ENCODE measurements around the gene ROPN1L.

DNA sequence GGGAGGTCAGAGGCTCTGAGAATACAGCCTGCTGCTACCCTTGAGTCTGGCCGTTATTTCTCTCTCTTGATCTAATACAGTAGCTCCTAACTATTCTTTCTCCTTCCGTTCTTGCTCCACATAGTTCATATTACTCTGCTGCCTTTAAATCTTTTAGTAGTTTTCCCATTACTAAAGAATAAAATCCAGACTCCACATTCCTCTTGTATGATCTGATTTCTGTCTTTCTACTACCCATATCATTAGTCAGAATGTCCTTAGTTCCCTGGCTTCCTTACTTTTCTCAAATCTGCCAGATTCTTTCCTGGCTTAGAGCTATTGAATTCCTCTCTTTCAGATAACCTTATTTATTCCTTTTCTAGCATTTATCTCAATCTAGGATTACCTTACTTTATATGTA lies 48.2 kb upstream of the ROPN1L start:
- TF ChIP-seq, protein P1, sequence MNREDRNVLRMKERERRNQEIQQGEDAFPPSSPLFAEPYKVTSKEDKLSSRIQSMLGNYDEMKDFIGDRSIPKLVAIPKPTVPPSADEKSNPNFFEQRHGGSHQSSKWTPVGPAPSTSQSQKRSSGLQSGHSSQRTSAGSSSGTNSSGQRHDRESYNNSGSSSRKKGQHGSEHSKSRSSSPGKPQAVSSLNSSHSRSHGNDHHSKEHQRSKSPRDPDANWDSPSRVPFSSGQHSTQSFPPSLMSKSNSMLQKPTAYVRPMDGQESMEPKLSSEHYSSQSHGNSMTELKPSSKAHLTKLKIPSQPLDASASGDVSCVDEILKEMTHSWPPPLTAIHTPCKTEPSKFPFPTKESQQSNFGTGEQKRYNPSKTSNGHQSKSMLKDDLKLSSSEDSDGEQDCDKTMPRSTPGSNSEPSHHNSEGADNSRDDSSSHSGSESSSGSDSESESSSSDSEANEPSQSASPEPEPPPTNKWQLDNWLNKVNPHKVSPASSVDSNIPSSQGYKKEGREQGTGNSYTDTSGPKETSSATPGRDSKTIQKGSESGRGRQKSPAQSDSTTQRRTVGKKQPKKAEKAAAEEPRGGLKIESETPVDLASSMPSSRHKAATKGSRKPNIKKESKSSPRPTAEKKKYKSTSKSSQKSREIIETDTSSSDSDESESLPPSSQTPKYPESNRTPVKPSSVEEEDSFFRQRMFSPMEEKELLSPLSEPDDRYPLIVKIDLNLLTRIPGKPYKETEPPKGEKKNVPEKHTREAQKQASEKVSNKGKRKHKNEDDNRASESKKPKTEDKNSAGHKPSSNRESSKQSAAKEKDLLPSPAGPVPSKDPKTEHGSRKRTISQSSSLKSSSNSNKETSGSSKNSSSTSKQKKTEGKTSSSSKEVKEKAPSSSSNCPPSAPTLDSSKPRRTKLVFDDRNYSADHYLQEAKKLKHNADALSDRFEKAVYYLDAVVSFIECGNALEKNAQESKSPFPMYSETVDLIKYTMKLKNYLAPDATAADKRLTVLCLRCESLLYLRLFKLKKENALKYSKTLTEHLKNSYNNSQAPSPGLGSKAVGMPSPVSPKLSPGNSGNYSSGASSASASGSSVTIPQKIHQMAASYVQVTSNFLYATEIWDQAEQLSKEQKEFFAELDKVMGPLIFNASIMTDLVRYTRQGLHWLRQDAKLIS (CRISPR knock-in tag; IDR thresholded peaks at IDR 0.05) = no peak
- TF ChIP-seq, protein P2, sequence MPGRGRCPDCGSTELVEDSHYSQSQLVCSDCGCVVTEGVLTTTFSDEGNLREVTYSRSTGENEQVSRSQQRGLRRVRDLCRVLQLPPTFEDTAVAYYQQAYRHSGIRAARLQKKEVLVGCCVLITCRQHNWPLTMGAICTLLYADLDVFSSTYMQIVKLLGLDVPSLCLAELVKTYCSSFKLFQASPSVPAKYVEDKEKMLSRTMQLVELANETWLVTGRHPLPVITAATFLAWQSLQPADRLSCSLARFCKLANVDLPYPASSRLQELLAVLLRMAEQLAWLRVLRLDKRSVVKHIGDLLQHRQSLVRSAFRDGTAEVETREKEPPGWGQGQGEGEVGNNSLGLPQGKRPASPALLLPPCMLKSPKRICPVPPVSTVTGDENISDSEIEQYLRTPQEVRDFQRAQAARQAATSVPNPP (CRISPR knock-in tag; IDR thresholded peaks at IDR 0.05) = no peak
- TF ChIP-seq, protein P3, sequence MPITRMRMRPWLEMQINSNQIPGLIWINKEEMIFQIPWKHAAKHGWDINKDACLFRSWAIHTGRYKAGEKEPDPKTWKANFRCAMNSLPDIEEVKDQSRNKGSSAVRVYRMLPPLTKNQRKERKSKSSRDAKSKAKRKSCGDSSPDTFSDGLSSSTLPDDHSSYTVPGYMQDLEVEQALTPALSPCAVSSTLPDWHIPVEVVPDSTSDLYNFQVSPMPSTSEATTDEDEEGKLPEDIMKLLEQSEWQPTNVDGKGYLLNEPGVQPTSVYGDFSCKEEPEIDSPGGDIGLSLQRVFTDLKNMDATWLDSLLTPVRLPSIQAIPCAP (CRISPR knock-in tag; IDR thresholded peaks at IDR 0.05; ENCODE audit: low read depth) = no peak
- TF ChIP-seq BHLHE40 (IDR thresholded peaks at IDR 0.05; ENCODE audit: low read length) (no peak), EZH2 (conservative IDR thresholded peaks at IDR 0.05; ENCODE audit: low read depth, low read length) (no peak), SMYD3 (CRISPR knock-in tag; IDR thresholded peaks at IDR 0.05) (no peak), ADNP (CRISPR knock-in tag; IDR thresholded peaks at IDR 0.05) (no peak)
- TF ChIP-seq, protein P4, sequence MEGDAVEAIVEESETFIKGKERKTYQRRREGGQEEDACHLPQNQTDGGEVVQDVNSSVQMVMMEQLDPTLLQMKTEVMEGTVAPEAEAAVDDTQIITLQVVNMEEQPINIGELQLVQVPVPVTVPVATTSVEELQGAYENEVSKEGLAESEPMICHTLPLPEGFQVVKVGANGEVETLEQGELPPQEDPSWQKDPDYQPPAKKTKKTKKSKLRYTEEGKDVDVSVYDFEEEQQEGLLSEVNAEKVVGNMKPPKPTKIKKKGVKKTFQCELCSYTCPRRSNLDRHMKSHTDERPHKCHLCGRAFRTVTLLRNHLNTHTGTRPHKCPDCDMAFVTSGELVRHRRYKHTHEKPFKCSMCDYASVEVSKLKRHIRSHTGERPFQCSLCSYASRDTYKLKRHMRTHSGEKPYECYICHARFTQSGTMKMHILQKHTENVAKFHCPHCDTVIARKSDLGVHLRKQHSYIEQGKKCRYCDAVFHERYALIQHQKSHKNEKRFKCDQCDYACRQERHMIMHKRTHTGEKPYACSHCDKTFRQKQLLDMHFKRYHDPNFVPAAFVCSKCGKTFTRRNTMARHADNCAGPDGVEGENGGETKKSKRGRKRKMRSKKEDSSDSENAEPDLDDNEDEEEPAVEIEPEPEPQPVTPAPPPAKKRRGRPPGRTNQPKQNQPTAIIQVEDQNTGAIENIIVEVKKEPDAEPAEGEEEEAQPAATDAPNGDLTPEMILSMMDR (CRISPR knock-in tag; IDR thresholded peaks at IDR 0.05) = no peak
- TF ChIP-seq, protein P5, sequence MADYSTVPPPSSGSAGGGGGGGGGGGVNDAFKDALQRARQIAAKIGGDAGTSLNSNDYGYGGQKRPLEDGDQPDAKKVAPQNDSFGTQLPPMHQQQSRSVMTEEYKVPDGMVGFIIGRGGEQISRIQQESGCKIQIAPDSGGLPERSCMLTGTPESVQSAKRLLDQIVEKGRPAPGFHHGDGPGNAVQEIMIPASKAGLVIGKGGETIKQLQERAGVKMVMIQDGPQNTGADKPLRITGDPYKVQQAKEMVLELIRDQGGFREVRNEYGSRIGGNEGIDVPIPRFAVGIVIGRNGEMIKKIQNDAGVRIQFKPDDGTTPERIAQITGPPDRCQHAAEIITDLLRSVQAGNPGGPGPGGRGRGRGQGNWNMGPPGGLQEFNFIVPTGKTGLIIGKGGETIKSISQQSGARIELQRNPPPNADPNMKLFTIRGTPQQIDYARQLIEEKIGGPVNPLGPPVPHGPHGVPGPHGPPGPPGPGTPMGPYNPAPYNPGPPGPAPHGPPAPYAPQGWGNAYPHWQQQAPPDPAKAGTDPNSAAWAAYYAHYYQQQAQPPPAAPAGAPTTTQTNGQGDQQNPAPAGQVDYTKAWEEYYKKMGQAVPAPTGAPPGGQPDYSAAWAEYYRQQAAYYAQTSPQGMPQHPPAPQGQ (CRISPR knock-in tag; IDR thresholded peaks at IDR 0.05; ENCODE audit: borderline replicate concordance) = no peak
